CD14-positive monocyte (primary cell): ENCODE measurements around the gene PNRC1. TPM values are rescaled to one million over a fixed set of nuclear protein-coding genes. Genes with fewer than 3 reads are reported as not detected.

ENCODE experiments used
- DNase-seq, 3 donors: peaks; one replicate each; pipeline ENCODE4 v3.0.0-alpha.2; 2011 to 2022
- H2AFZ ChIP-seq: 2 replicates; pipeline ENCODE4 v1.6.0; 2012; ENCODE audit warnings: mild to moderate bottlenecking, low read depth, low read length, inconsistent platforms; ENCODE audit not compliant: insufficient read depth, poor library complexity, severe bottlenecking
- H3K27ac ChIP-seq, 2 donors: 1 replicate in 1 of 2; 2 replicates in 1 of 2; pipeline ENCODE4 v1.5.1; 2012 to 2013; ENCODE audit warnings: low read length in 2 of 2, control low read depth in 1 of 2, inconsistent platforms in 1 of 2, low read depth in 1 of 2, mild to moderate bottlenecking in 1 of 2
- H3K27me3 ChIP-seq, 2 donors: one replicate each; pipeline versions ENCODE4 v1.6.0 to v1.6.1; 2011 to 2013; ENCODE audit warnings: low read length in 2 of 2; ENCODE audit not compliant: control insufficient read depth in 2 of 2, insufficient read depth in 2 of 2
- H3K36me3 ChIP-seq, 2 donors: replicated peaks in 1 of 2; 1 replicate in 1 of 2; 2 replicates in 1 of 2; pipeline versions ENCODE4 v1.5.1 to v1.6.1; 2012 to 2013; ENCODE audit warnings: low read length in 2 of 2, control low read depth in 1 of 2, inconsistent platforms in 1 of 2, mild to moderate bottlenecking in 1 of 2; ENCODE audit not compliant: insufficient read depth in 2 of 2, control insufficient read depth in 1 of 2
- H3K4me1 ChIP-seq, 2 donors: 1 replicate in 1 of 2; 2 replicates in 1 of 2; pipeline versions ENCODE4 v1.5.1 to v1.6.1; 2012 to 2013; ENCODE audit warnings: low read length in 2 of 2, control low read depth in 1 of 2, inconsistent platforms in 1 of 2, mild to moderate bottlenecking in 1 of 2, moderate library complexity in 1 of 2; ENCODE audit not compliant: insufficient read depth in 2 of 2, control insufficient read depth in 1 of 2
- H3K4me2 ChIP-seq: replicated peaks from 2 replicates; pipeline ENCODE3; 2012; ENCODE audit warnings: low read length, moderate library complexity, mild to moderate bottlenecking; ENCODE audit not compliant: poor library complexity, severe bottlenecking; ENCODE audit errors: extremely low read depth
- H3K4me3 ChIP-seq, 3 experiments: fragments of 200-600 bp in 1 of 3; sonication (generic) in 1 of 3; replicated peaks in 1 of 3; 1 replicate in 2 of 3; 2 replicates in 1 of 3; pipeline ENCODE4 v1.5.1; 2011 to 2013; ENCODE audit warnings: low read length in 3 of 3, mild to moderate bottlenecking in 3 of 3, control low read depth in 2 of 3, low read depth in 2 of 3, inconsistent platforms in 1 of 3, moderate library complexity in 1 of 3
- H3K79me2 ChIP-seq: 2 replicates; pipeline ENCODE4 v1.6.0; 2012; ENCODE audit warnings: mild to moderate bottlenecking, control low read depth, inconsistent platforms, low read length, moderate library complexity; ENCODE audit not compliant: insufficient read depth
- H3K9ac ChIP-seq: 2 replicates; pipeline ENCODE4 v1.6.0; 2017; ENCODE audit warnings: low read length, mild to moderate bottlenecking; ENCODE audit not compliant: insufficient read depth, poor library complexity, severe bottlenecking
- H3K9me3 ChIP-seq, 2 donors: replicated peaks in 1 of 2; 1 replicate in 1 of 2; 2 replicates in 1 of 2; pipeline versions ENCODE4 v1.5.1 to v1.6.1; 2012 to 2013; ENCODE audit warnings: low read length in 2 of 2, control low read depth in 1 of 2; ENCODE audit not compliant: control insufficient read depth in 1 of 2, insufficient read depth in 1 of 2
- H4K20me1 ChIP-seq: 2 replicates; pipeline ENCODE4 v1.6.0; 2012; ENCODE audit warnings: mild to moderate bottlenecking, low read length, control low read depth, moderate library complexity; ENCODE audit not compliant: insufficient read depth
- H3K27ac Mint-ChIP-seq, 7 donors: one replicate each; pipeline ENCODE4 v1.8.0; 2020; ENCODE audit warnings: mild to moderate bottlenecking in 7 of 7, mixed read lengths in 7 of 7, moderate library complexity in 6 of 7, inconsistent platforms in 2 of 7
- H3K27me3 Mint-ChIP-seq, 3 donors: one replicate each; pipeline ENCODE4 v1.8.0; 2021 to 2022; ENCODE audit warnings: low read depth in 3 of 3, mild to moderate bottlenecking in 3 of 3, mixed read lengths in 3 of 3, moderate library complexity in 3 of 3, inconsistent platforms in 1 of 3
- H3K36me3 Mint-ChIP-seq, 2 donors: one replicate each; pipeline ENCODE4 v1.8.0; 2020; ENCODE audit warnings: mixed read lengths in 2 of 2, inconsistent platforms in 1 of 2, mild to moderate bottlenecking in 1 of 2
- H3K4me1 Mint-ChIP-seq: one replicate; pipeline ENCODE4 v1.8.0; 2020; ENCODE audit warnings: mild to moderate bottlenecking, mixed read lengths
- H3K4me3 Mint-ChIP-seq, 2 donors: one replicate each; pipeline ENCODE4 v1.8.0; 2020; ENCODE audit warnings: mild to moderate bottlenecking in 2 of 2, mixed read lengths in 2 of 2, moderate library complexity in 1 of 2
- H3K9me3 Mint-ChIP-seq, 7 donors: one replicate each; pipeline ENCODE4 v1.8.0; 2020 to 2022; ENCODE audit warnings: mixed read lengths in 7 of 7, mild to moderate bottlenecking in 6 of 7, moderate library complexity in 6 of 7, inconsistent platforms in 2 of 7
- CTCF ChIP-seq: fragments of 200-600 bp; IDR thresholded peaks from one replicate; pipeline ENCODE4 v1.8.0; 2022; ENCODE audit warnings: antibody characterized with exemption, mild to moderate bottlenecking
- WGBS: methylation state at CpG from one replicate; pipeline ENCODE4 v1.1.5; 2013; ENCODE audit warnings: missing lambda C conversion rate; ENCODE audit not compliant: insufficient coverage; 5-methylcytosine and 5-hydroxymethylcytosine counted together
- intact Hi-C, 2 donors: fragments of 100-400 bp; cut with micrococcal nuclease; formaldehyde crosslinking; loops; one replicate each; pipeline versions ENCODE4 v1.15.0 to v1.15.1; 2023
- polyA plus RNA-seq, 3 donors: library from polyadenylated mRNA; depleted of rRNA in 1 of 3; unstranded in 2 of 3; stranded (reverse) in 1 of 3; fragments of 300-500 nt in 2 of 3; fragments of >200 nt in 1 of 3; fragmentation: Illumina TruSeq in 2 of 3; gene quantifications; 1 replicate in 2 of 3; 2 replicates in 1 of 3; pipeline ENCODE4 v1.2.3, GENCODE V29; 2012 to 2021
- small RNA-seq: library from RNA; depleted of rRNA; stranded (forward); fragments of <200 nt; gene quantifications from one replicate; pipeline ENCODE3, GENCODE V24; 2012; ENCODE audit warnings: low read depth; ENCODE audit not compliant: insufficient read length

PNRC1 gene
- polyA plus RNA-seq, 3 donors: 102 to 398 (median 348) TPM

GRCh38 chr6:89133981-89134380 lies 53.4 kb downstream of the PNRC1 start:
- Histone ChIP-seq H3K4me1 (peaks cover 0 to 10% of the 10 kb centered on the region in 2 donors), H3K36me3 (no peaks in the 10 kb centered on the region), H3K4me2 (no peak overlapping the region), H2AFZ (no peak overlapping the region), H3K4me3 (no peak overlapping the region), H3K9ac (no peak overlapping the region), H3K27ac (no peak overlapping the region), H3K27me3 (no peaks in the 10 kb centered on the region), H3K9me3 (peaks cover 2 to 4% of the 10 kb centered on the region in 2 donors), H4K20me1 (no peaks in the 10 kb centered on the region), H3K79me2 (no peaks in the 10 kb centered on the region)
- Mint-ChIP-seq H3K4me1 (peaks cover 10% of the 10 kb centered on the region), H3K36me3 (no peaks in the 10 kb centered on the region), H3K27ac (no peak overlapping the region), H3K27me3 (no peaks in the 10 kb centered on the region), H3K9me3 (peaks cover 0 to 4% (median 1%) of the 10 kb centered on the region in 7 donors), H3K4me3 (no peak overlapping the region)
- no peak for DNase-seq
- intact Hi-C loops: no loop called here
- no peak for TF ChIP-seq CTCF
- WGBS: 93% methylated on average over 3 of the region's 9 CpGs

GRCh38 chr6:89134723-89135122 lies 54.2 kb downstream of the PNRC1 start:
- Mint-ChIP-seq H3K9me3 (no peaks in the 10 kb centered on the region), H3K36me3 (no peaks in the 10 kb centered on the region), H3K4me1 (peaks cover 8% of the 10 kb centered on the region), H3K27ac (no peak overlapping the region), H3K27me3 (no peaks in the 10 kb centered on the region), H3K4me3 (no peak overlapping the region)
- no peak overlapping the region for H3K4me2 ChIP-seq
- H3K79me2 ChIP-seq: no peaks in the 10 kb centered on the region
- 100% methylated on average over 2 of the region's 3 CpGs for WGBS
- no peak overlapping the region for H3K9ac ChIP-seq
- H3K9me3 ChIP-seq: no peaks in the 10 kb centered on the region
- H4K20me1 ChIP-seq: no peaks in the 10 kb centered on the region
- no peak overlapping the region for H3K4me3 ChIP-seq
- H3K4me1 ChIP-seq: peaks cover 0 to 10% of the 10 kb centered on the region in 2 donors
- no peaks in the 10 kb centered on the region for H3K27me3 ChIP-seq
- no peak overlapping the region for H3K27ac ChIP-seq
- no peak for DNase-seq
- no peak overlapping the region for H2AFZ ChIP-seq
- intact Hi-C loops: no loop called here
- no peak for TF ChIP-seq CTCF
- no peaks in the 10 kb centered on the region for H3K36me3 ChIP-seq

Small RNA genes within 50 kb of the gene (small RNA-seq; reads per million reads assigned to genes)
- gene RN7SL336P (not detected), gene RNU2-61P (2.1 reads per million)

Other genes with a start within 250 kb of the PNRC1 start
- gene RNGTT, start 117.1 kb upstream of the PNRC1 start, polyA plus RNA-seq: 1 to 10 TPM; 2.3 to 8.6 (median 5.8) TPM
- under 1 TPM in 1 of 3 donors, not detected in 2; 0.04 TPM for gene SRSF12, start 37.3 kb downstream of the PNRC1 start, polyA plus RNA-seq
- gene PM20D2, start 65.3 kb downstream of the PNRC1 start, polyA plus RNA-seq: 1 to 10 TPM; 1.2 to 2.1 (median 1.4) TPM
- gene GABRR1, start 136.6 kb downstream of the PNRC1 start, polyA plus RNA-seq: not detected
- 1 to 10 TPM in 1 of 3 donors, not detected in 2; 3.7 TPM for gene GABRR2, start 234.5 kb downstream of the PNRC1 start, polyA plus RNA-seq